ENCODE data around the gene PDE4DIP. TPM values are rescaled to one million over a fixed set of nuclear protein-coding genes. Genes with fewer than 3 reads are reported as not detected.
A peak's percentile ranks its signal among the peaks of the same experiment; 100 is the strongest.
"Not testable (repeated sequence)": the region's sequence is repeated elsewhere in the genome, so short reads cannot be mapped to it uniquely, and the experiment has no call there.

The PDE4DIP gene
- total and polyA plus RNA-seq, 4 donors, result 131 to 249 (median 215) TPM

DNA sequence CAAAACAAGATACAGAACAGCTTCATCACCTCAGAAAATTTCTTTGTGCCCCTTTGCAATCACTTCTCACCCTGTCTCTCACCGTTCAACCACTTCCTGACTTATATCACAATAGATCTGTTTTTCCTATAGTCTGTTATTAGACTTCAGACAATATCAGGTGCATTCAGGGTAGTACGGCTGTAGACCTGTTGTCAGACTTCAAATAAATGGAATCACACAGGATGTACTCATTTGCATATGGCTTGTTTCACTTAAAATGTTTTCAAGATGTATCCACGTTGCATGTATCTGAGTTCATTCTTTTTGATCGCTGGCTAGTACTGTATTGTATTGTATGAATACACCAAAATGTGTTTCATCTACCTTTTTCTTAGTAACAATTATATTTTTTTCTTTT lies 104.5 kb downstream of the PDE4DIP start:
- no CpG with 5 or more reads among the region's 4 CpGs for WGBS (ENCODE audit: insufficient coverage)

DNA sequence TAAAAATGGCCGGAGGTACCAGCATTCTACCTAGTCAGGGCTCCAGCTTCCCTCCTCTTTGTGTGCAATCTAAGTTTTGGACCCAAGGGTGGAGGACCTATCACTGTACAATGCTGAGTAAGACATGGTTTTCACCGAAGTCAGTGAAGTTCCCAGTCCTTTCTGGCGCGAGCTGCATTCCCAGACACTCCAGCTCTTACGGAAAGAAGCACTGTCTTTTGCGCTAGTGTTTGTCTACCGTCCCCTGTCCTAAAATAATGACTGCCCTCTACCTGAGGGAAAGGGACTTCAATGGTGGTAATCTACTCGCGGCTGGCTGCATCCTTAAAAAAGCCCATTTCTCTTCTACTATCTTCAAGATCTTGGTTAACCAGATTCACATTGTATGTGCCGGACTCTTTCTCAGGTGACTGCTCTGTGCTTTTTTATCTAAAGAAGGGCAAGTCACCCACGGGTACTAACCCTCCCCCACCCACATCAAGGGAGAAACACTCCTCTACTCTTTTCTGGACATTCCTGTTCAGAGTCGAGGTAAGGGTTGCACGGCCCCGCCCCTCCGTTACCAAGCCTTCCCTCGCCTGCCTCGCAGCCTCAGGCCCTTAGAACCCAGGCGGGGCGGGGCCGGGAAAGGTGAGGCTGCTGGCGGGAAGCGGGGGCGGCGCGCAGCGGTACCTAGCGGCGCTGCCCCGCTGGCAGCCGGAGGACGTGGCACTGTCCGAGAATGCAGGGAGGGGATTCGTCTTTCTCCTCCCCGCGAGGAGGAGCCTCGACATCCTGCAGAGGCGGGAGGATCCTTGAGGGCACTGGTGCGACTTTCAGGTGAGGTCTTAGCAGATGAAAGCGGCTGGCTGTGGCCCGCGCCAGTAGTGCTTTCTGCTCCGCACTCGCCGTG lies 107.4 kb downstream of the PDE4DIP start:
- H3K4me1 ChIP-seq (ENCODE audit: control insufficient read depth, insufficient read depth, low read length); H3K27ac ChIP-seq (ENCODE audit: low read depth, low read length); H3K9me3 ChIP-seq (ENCODE audit: control insufficient read depth, insufficient read depth, low read length); H3K36me3 ChIP-seq (ENCODE audit: control insufficient read depth, insufficient read depth, low read length); H3K27me3 ChIP-seq (ENCODE audit: control insufficient read depth, insufficient read depth, low read length): not testable (repeated sequence)
- peak; percentile 36 to 90 (median 56) for DNase-seq (ENCODE audit: low read depth in 4 of 6, low spot score in 6 of 6)
- WGBS (ENCODE audit: insufficient coverage), result 0% methylated on average over 9 of the region's 44 CpGs
- peak overlapping the region; percentile 57 for H3K4me3 ChIP-seq (ENCODE audit: low read depth, low read length)

More for the DNA sequence above, 104.5 kb downstream of the PDE4DIP start:
- not testable (repeated sequence) for DNase-seq (ENCODE audit: low read depth in 4 of 6, low spot score in 6 of 6); H3K9me3 ChIP-seq (ENCODE audit: control insufficient read depth, insufficient read depth, low read length); H3K36me3 ChIP-seq (ENCODE audit: control insufficient read depth, insufficient read depth, low read length); H3K27ac ChIP-seq (ENCODE audit: low read depth, low read length); H3K27me3 ChIP-seq (ENCODE audit: control insufficient read depth, insufficient read depth, low read length); H3K4me1 ChIP-seq (ENCODE audit: control insufficient read depth, insufficient read depth, low read length); H3K4me3 ChIP-seq (ENCODE audit: low read depth, low read length)

DNA sequence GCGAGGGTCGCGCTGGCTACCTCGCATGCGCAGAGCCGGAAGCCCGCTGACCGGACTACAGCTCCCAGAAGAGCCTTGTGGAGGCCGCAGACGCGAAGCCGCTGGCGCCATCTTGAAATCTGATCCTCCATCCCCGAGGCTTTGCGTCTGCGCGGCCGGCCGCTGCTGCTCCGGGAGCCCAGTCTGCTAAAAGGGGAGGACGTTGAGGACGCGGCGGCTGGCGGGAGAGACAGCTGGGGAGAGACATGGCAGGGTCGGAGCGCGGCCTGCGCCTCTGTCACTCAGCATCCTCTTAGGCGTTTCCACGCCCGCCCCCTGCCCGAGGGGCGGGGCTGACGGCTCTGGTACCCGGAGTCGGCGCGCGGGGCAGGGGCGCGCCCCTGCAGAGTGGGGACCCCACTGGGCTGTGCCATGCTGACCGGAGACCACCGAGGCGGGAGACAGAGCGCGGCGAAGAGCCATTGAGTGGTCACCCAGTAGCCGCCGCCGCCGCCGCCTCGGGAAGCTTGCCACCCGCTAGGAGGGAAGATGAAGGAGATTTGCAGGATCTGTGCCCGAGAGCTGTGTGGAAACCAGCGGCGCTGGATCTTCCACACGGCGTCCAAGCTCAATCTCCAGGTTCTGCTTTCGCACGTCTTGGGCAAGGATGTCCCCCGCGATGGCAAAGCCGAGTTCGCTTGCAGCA lies 108.2 kb downstream of the PDE4DIP start:
- H3K36me3 ChIP-seq (ENCODE audit: control insufficient read depth, insufficient read depth, low read length); H3K27me3 ChIP-seq (ENCODE audit: control insufficient read depth, insufficient read depth, low read length); H3K4me1 ChIP-seq (ENCODE audit: control insufficient read depth, insufficient read depth, low read length); H3K9me3 ChIP-seq (ENCODE audit: control insufficient read depth, insufficient read depth, low read length); DNase-seq (ENCODE audit: low read depth in 4 of 6, low spot score in 6 of 6): not testable (repeated sequence)
- Histone ChIP-seq H3K27ac (ENCODE audit: low read depth, low read length) (peak overlapping the region; percentile 82), H3K4me3 (ENCODE audit: low read depth, low read length) (peak overlapping the region; percentile 65)
- WGBS (ENCODE audit: insufficient coverage), result no CpG with 5 or more reads among the region's 66 CpGs

DNA sequence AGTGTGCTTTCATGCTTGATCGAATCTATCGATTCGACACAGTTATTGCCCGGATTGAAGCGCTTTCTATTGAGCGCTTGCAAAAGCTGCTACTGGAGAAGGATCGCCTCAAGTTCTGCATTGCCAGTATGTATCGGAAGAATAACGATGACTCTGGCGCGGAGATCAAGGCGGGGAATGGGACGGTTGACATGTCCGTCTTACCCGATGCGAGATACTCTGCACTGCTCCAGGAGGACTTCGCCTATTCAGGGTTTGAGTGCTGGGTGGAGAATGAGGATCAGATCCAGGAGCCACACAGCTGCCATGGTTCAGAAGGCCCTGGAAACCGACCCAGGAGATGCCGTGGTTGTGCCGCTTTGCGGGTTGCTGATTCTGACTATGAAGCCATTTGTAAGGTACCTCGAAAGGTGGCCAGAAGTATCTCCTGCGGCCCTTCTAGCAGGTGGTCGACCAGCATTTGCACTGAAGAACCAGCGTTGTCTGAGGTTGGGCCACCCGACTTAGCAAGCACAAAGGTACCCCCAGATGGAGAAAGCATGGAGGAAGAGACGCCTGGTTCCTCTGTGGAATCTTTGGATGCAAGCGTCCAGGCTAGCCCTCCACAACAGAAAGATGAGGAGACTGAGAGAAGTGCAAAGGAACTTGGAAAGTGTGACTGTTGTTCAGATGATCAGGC lies 108.8 kb downstream of the PDE4DIP start:
- peak; percentile 14 to 74 (median 48) for DNase-seq (ENCODE audit: low read depth in 4 of 6, low spot score in 6 of 6)
- H3K4me1 ChIP-seq (ENCODE audit: control insufficient read depth, insufficient read depth, low read length); H3K36me3 ChIP-seq (ENCODE audit: control insufficient read depth, insufficient read depth, low read length); H3K9me3 ChIP-seq (ENCODE audit: control insufficient read depth, insufficient read depth, low read length); H3K27me3 ChIP-seq (ENCODE audit: control insufficient read depth, insufficient read depth, low read length): not testable (repeated sequence)
- H3K4me3 ChIP-seq (ENCODE audit: low read depth, low read length), result peak overlapping the region; percentile 65
- 5% methylated on average over 15 of the region's 28 CpGs for WGBS (ENCODE audit: insufficient coverage)
- H3K27ac ChIP-seq (ENCODE audit: low read depth, low read length), result peak overlapping the region; percentile 82

DNA sequence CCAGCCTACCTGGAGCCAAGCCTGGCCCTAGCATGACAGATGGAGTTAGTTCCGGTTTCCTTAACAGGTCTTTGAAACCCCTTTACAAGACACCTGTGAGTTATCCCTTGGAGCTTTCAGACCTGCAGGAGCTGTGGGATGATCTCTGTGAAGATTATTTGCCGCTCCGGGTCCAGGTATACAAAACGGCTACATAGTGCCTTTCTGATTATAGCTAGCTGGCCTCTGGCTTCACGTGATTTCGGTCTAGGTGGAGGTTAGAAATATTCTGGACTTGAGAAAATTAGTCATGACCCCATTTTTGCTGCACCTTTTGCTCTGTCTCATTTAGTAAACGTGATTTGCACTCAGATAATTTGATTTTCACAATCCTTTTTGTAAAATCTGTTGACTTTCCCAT lies 109.5 kb downstream of the PDE4DIP start:
- H3K9me3 ChIP-seq (ENCODE audit: control insufficient read depth, insufficient read depth, low read length); H3K36me3 ChIP-seq (ENCODE audit: control insufficient read depth, insufficient read depth, low read length); H3K27ac ChIP-seq (ENCODE audit: low read depth, low read length); H3K27me3 ChIP-seq (ENCODE audit: control insufficient read depth, insufficient read depth, low read length); H3K4me1 ChIP-seq (ENCODE audit: control insufficient read depth, insufficient read depth, low read length): not testable (repeated sequence)
- 60% methylated on average over 1 of the region's 7 CpGs for WGBS (ENCODE audit: insufficient coverage)
- DNase-seq (ENCODE audit: low read depth in 4 of 6, low spot score in 6 of 6), result peak in 1 of 6 donors; percentile 1
- H3K4me3 ChIP-seq (ENCODE audit: low read depth, low read length), result peak overlapping the region; percentile 27

DNA sequence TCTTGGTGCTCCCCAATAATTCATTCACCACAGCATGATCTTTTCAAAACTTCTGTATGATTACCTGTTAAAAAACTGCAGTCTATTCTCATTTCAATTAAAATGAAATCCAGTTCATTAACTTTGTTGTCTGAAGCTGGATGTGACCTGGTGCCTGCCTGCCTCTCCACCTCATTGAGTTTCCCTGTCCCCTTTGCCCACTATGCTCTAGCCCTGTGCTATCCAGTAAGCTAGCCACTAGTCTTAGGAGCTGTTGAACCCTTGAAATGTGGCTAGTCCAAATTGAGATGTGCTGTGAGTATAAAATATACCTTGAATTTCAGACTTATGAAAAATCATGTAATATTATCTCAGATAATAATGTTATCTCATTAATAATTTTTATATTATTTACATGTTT lies 114.1 kb downstream of the PDE4DIP start:
- H3K27ac ChIP-seq (ENCODE audit: low read depth, low read length); H3K4me3 ChIP-seq (ENCODE audit: low read depth, low read length); H3K9me3 ChIP-seq (ENCODE audit: control insufficient read depth, insufficient read depth, low read length); H3K36me3 ChIP-seq (ENCODE audit: control insufficient read depth, insufficient read depth, low read length); H3K4me1 ChIP-seq (ENCODE audit: control insufficient read depth, insufficient read depth, low read length); DNase-seq (ENCODE audit: low read depth in 4 of 6, low spot score in 6 of 6); H3K27me3 ChIP-seq (ENCODE audit: control insufficient read depth, insufficient read depth, low read length): not testable (repeated sequence)

DNA sequence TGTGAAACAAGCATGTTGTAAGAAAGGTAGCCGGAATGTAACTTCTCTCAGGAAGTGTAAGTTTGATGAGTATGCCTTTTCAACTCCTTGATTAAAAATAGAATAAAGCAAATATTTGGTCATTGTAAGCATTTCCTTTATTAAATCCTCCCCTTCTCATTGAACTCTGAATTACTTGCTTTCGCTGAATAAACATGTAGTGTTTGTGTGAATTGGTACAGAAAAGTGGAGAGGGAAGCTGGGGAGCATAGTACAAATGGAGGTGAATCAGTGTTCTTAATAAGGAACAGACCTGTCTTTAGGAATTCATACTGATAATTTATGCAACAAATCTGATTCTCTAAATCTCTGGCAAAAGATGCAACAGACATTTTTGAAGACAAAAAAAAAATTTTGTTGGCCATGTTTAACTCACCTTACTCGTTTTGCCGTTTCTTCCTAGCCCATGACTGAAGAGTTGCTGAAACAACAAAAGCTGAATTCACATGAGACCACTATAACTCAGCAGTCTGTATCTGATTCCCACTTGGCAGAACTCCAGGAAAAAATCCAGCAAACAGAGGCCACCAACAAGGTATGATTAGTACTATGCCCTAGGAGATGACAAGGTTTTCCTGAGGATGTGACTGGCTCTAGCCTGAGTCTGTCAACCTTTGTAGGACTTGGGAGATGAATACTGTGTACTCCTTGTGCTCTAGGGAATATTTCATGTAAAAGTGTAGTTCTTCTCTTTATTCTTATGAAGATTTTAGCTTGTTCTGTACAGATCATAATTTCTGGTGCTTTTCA lies 116.2 kb downstream of the PDE4DIP start:
- not testable (repeated sequence) for H3K36me3 ChIP-seq (ENCODE audit: control insufficient read depth, insufficient read depth, low read length)

DNA sequence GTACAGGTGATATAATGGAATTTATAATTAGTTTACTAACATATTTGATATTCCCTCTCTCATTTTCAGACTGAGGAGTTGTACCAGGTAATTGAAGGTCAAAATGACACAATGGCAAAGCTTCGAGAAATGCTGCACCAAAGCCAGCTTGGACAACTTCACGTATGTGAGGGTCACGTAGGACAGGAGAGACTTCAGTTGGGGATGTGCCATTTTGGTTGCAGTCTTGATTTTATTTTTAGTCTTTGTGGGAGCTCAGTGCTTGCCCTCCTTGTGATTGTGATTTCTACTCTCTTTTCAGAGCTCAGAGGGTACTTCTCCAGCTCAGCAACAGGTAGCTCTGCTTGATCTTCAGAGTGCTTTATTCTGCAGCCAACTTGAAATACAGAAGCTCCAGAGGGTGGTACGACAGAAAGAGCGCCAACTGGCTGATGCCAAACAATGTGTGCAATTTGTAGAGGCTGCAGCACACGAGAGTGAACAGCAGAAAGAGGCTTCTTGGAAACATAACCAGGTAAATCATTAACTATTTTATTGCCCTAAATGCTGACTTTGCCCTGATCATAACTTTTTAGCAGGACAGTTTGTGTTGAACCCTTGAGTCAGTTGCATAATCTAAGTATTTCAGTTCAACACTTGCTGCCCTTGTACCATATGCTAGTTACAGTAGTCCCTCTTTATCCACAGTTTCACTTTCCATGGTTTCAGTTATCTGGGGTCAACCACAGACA lies 118.1 kb downstream of the PDE4DIP start:
- H3K36me3 ChIP-seq (ENCODE audit: control insufficient read depth, insufficient read depth, low read length); H3K27me3 ChIP-seq (ENCODE audit: control insufficient read depth, insufficient read depth, low read length); DNase-seq (ENCODE audit: low read depth in 4 of 6, low spot score in 6 of 6); H3K4me3 ChIP-seq (ENCODE audit: low read depth, low read length); H3K27ac ChIP-seq (ENCODE audit: low read depth, low read length); H3K9me3 ChIP-seq (ENCODE audit: control insufficient read depth, insufficient read depth, low read length); H3K4me1 ChIP-seq (ENCODE audit: control insufficient read depth, insufficient read depth, low read length): not testable (repeated sequence)
- no CpG with 5 or more reads among the region's 6 CpGs for WGBS (ENCODE audit: insufficient coverage)

More for the DNA sequence above, 116.2 kb downstream of the PDE4DIP start:
- H3K4me3 ChIP-seq (ENCODE audit: low read depth, low read length); H3K4me1 ChIP-seq (ENCODE audit: control insufficient read depth, insufficient read depth, low read length); H3K27ac ChIP-seq (ENCODE audit: low read depth, low read length); H3K9me3 ChIP-seq (ENCODE audit: control insufficient read depth, insufficient read depth, low read length); DNase-seq (ENCODE audit: low read depth in 4 of 6, low spot score in 6 of 6); H3K27me3 ChIP-seq (ENCODE audit: control insufficient read depth, insufficient read depth, low read length): not testable (repeated sequence)
- WGBS (ENCODE audit: insufficient coverage), result no CpG with 5 or more reads among the region's 4 CpGs

DNA sequence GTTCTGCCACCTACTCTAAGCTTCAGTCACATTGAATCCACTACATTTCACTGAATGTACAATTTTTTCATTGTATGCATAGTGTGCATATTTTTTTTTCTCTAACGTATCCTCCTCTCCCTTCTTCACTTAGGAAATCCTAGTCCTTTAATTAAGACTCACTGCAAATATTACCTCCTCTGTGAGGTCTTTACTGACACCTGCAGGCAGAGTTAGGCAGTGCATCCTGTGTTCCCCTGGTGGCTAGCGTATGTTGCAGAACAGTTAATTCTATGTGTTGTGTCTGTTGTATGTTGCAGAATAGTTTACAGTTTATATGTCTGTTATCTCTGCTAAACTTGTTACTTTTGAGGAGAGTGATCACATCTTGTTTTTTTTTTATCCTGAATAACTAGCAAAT lies 121.9 kb downstream of the PDE4DIP start:
- H3K9me3 ChIP-seq (ENCODE audit: control insufficient read depth, insufficient read depth, low read length); H3K4me1 ChIP-seq (ENCODE audit: control insufficient read depth, insufficient read depth, low read length); H3K36me3 ChIP-seq (ENCODE audit: control insufficient read depth, insufficient read depth, low read length); H3K4me3 ChIP-seq (ENCODE audit: low read depth, low read length); H3K27ac ChIP-seq (ENCODE audit: low read depth, low read length); DNase-seq (ENCODE audit: low read depth in 4 of 6, low spot score in 6 of 6); H3K27me3 ChIP-seq (ENCODE audit: control insufficient read depth, insufficient read depth, low read length): not testable (repeated sequence)
- no CpG with 5 or more reads among the region's 2 CpGs for WGBS (ENCODE audit: insufficient coverage)

All from spinal cord (tissue), 10 donors.